Fibroblast of pulmonary artery (primary cell): ENCODE measurements around the gene KLRC3.
"Not testable (repeated sequence)": the region's sequence is repeated elsewhere in the genome, so short reads cannot be mapped to it uniquely, and the experiment has no call there.

Source experiments
- DNase-seq: peaks from one replicate; pipeline ENCODE4 v3.0.0-alpha.2; 2010; ENCODE audit warnings: low read depth
- H3K4me3 ChIP-seq: replicated peaks from 2 replicates; pipeline ENCODE4 v1.5.1; 2011; ENCODE audit warnings: low read depth, mild to moderate bottlenecking, control low read depth, low read length, moderate library complexity
- TF ChIP-seq, protein P1 (sequence below): IDR thresholded peaks from 2 replicates; pipeline ENCODE4 v1.5.1; 2011; ENCODE audit warnings: mild to moderate bottlenecking, control low read depth, low read length, inconsistent platforms; ENCODE audit errors: missing control alignments

The KLRC3 gene

DNA sequence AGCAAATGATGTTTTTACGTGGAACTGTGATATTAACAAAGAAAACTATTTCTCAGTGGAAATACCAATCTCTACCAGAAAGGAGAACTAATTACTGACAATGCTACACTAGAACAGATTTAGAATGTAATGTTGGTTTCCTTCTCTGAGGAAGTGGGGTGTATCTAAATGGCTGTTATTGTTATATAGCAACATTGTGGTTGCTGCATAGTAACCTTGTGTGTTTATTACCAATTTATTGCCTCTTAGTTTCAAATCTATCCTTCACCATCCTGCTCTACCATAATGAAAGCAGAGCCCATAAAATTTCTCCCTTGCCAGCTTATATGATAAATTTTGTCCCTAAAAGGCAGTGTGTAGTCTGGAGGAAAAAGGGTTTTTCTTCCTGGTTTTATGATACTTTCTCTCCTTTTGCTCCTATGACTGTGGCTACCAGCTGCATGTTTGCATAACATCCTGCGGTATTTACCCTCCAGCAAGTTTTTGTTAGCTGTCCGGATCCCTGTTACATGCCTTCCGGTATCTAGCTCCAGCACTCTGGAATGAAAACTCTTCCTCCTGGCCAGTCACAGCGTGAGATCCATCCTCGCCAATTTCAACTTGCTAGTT is 24.9 kb downstream of the KLRC3 start:
- no peak overlapping the region for H3K4me3 ChIP-seq
- peak; percentile 76 for DNase-seq
- TF ChIP-seq, protein P1, sequence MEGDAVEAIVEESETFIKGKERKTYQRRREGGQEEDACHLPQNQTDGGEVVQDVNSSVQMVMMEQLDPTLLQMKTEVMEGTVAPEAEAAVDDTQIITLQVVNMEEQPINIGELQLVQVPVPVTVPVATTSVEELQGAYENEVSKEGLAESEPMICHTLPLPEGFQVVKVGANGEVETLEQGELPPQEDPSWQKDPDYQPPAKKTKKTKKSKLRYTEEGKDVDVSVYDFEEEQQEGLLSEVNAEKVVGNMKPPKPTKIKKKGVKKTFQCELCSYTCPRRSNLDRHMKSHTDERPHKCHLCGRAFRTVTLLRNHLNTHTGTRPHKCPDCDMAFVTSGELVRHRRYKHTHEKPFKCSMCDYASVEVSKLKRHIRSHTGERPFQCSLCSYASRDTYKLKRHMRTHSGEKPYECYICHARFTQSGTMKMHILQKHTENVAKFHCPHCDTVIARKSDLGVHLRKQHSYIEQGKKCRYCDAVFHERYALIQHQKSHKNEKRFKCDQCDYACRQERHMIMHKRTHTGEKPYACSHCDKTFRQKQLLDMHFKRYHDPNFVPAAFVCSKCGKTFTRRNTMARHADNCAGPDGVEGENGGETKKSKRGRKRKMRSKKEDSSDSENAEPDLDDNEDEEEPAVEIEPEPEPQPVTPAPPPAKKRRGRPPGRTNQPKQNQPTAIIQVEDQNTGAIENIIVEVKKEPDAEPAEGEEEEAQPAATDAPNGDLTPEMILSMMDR: no peak

DNA sequence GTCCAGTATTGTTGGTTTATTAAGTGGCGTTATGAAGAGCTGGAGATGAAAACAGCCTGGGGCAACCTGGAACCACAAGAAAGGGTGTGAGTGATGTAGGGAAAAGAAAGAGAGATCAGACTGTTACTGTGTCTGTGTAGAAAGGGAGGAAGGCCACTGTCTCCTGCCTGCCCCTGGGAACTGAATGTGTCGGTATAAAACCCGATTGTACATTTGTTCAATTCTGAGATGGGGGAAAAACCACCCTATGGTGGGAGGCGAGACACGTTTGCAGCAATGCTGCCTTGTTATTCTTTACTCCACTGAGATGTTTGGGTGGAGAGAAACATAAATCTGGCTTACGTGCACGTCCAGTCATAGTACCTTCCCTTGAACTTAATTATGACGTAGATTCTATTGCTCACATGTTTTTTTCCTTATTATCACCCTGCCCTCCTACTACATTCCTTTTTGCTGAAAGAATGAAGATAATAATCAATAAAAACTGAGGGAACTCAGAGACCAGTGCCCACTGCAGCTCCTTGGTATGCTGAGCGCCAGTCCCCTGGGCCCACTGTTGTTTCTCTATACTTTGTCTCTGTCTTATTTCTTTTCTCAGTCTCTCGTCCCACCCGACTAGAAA is 25.8 kb downstream of the KLRC3 start:
- not testable (repeated sequence) for H3K4me3 ChIP-seq, DNase-seq

DNA sequence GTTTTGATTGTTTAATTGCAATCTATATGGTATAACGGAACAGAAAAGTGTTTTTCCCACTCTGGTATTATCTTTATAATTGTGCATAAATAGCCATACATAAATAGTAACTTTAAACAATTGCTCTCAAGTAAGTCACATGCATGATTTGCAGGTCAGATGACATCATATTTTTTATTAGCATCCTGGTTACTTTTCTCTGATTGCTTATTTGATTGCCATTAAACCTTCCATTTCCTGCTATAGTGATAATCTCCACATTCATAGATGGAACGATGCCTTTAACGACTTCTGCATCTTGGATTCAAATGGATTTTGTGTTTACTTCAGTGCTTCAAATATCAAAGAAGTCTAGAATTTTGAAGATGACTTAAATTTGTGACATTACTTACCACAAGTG is 27.1 kb downstream of the KLRC3 start:
- no peak for DNase-seq
- no peak overlapping the region for H3K4me3 ChIP-seq
- TF ChIP-seq, protein P1: no peak

DNA sequence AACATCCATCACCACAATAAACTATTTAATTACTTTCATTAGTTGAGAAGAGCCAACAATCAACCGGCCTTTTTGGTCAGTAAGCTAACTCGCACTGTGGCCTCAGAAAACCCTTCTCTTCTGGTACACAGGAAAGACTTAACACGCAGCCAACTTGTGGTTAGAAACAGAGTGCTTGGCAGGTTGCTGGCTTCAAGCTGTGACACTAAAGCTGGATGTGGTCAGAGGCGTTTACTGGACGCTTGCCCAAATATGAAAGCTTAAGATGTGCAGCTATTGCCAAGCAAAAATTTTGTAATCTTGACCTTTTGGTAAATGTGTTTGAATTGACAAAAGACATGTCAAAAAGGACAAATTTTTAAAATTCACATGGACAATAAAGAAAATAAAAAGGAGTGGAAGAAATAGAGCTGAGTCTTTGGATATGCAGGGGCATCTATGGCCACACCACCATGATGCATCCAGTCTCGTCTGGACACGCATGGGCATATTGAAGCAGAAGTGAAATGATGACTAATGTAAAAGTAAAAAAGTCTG is 27.9 kb downstream of the KLRC3 start:
- H3K4me3 ChIP-seq: no peak overlapping the region
- DNase-seq: peak; percentile 96
- TF ChIP-seq, protein P1: no peak

DNA sequence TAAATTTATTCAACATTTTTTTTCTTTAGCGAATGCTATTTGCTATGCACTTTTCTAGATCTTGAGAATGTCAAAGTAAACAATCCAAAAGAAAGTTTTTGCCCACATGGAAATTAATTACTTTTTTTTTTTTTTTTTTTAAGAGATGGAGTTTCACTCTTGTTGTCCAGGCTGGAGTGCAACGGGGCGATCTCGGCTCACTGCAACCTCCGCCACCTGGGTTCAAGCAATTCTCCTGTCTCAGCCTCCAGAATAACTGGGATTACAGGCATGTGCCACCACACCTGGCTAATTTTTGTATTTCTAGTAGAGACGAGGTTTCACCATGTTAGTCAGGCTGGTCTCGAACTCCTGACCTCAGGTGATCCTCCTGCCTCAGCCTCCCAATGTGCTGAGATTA is 29.4 kb downstream of the KLRC3 start:
- not testable (repeated sequence) for H3K4me3 ChIP-seq, DNase-seq

DNA sequence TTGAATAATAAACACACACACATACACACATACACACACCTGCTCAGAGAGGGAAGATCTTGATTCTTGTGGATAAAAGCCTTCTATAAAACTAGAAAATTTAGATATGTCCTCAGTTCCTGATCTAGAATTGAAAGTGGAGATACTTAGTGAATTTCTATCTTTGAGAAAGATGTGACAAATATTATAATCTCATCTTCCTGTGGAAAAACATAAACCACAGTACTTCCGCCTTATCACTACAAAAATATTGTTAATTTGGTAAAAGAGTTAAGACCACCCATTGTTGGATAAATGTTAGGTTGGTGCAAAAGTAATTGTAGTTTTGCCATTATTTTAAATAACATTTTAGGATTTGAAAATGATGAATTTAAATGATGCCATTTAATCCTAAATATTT is 30.5 kb downstream of the KLRC3 start, which contains the start of gene KLRK1:
Gene KLRK1, minus strand, starts transcription at position 138 of the 400 bp plus-strand sequence. CDS start 1,231 bp downstream, outside the sequence.
- no peak for DNase-seq
- no peak within 1 kb of the TSS for H3K4me3 ChIP-seq
- TF ChIP-seq, protein P1: no peak

DNA sequence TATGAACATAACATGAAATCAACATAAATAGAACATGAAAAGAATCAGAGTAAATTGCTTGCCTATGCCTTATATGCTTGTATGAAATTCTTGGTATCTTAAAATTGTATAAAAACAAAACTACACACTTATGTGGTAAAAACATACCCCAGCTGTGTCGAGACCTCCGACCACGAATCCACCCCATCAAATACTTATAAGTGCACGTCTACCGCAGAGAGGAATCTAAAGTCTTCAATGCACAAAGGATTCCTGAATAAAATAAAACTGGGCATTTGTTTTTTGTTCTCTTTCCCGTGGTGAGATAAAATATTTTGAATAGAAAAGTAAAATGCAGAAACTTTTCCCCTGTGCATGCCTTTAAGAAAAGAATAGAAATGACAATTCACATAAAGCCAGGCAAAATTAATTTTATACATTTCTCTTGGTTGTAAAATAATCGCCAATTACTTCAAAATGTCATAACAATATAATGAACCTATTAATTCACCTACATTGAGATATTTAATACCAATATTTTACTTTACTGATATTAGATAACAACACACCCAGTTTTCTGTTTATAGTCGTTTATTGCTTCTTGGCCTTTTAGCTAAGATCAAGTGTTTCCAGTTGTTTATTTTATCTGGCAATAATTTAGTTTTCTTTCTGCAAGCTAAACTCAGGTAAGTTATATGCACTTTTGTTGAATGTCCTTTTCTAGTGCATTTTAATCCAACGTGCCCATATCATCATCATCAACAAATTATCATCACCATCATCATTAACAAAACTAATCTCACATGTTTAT is 31.6 kb downstream of the KLRC3 start:
- H3K4me3 ChIP-seq: no peak overlapping the region
- TF ChIP-seq, protein P1: no peak
- DNase-seq: no peak

DNA sequence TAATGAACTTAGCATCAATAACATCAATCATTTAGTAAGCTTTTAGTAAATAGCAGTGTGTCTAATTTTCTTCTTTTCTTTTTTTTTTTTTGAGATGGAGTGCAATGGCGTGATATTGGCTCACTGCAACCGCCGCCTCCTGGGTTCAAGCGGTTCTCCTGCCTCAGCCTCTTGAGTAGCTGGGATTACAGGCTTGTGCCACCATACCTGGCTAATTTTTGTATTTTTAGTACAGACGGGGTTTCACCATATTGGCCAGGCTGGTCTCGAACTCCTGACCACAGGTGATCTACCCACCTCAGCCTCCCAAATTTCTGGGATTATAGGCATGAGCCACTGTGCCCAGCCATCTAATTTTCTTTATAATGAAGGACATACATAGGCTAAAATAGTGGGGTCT is 32.9 kb downstream of the KLRC3 start:
- H3K4me3 ChIP-seq, DNase-seq: not testable (repeated sequence)
